Heart left ventricle (tissue), 13 donors: ENCODE results near the gene SLC12A8.

Experiments
- CTCF ChIP-seq, 12 donors: fragments of 200-600 bp; sonication (generic) in 4 of 12; IDR thresholded peaks; one replicate each; pipeline versions ENCODE4 v1.5.0 to v1.8.0; 2018 to 2022; ENCODE audit warnings: antibody characterized with exemption in 12 of 12, mild to moderate bottlenecking in 5 of 12
- POLR2A ChIP-seq, 2 donors: fragments of 450-650 bp; IDR thresholded peaks; one replicate each; pipeline ENCODE4 v1.6.1; 2017; ENCODE audit warnings: antibody characterized with exemption in 2 of 2, mild to moderate bottlenecking in 2 of 2, moderate library complexity in 2 of 2
- donor health status: ischemic (EF 13 %, LVEDD 7.1; RV severe dilation, severe dysfunction).
- donor health status: DM: no; HTN: yes; CAD: no.
- donor health status: DM: no; HTN: no; CAD: no.
- donor health status: ischemic (EF 25% LVEDD 6.9; RV normal size, moderate dysfunction).
- donor health status: ischemic (EF 25% LVEDD 5.7; RV mildly dilated, moderate dysfunction).
- donor health status: ischemic (EF 35%, LVEDD 5.7; RV mildly dilated, moderate dysfunction).
- donor health status: nonischemic (EF 11% LVEDD 7.7; RV severe dilation, severe dysfunction).
- donor health status: DM: yes; HTN: yes; CAD: no.
- donor health status: PGD.
- donor health status: ischemic (EF 29% LVEDD 5.4; RV normal size, mild dysfunction).
- donor health status: nonischemic (EF 23%, LVEDD 6.1; RV moderate dilation, normal function).

GRCh38 chr3:125105116-125105515 is 107.4 kb downstream of the SLC12A8 start:
- TF ChIP-seq POLR2A (IDR thresholded peaks at IDR 0.05) (no peak), CTCF (IDR thresholded peaks at IDR 0.05) (no peak)
